Immature natural killer cell (primary cell): Measurements from ENCODE around the gene ABHD2. TPM values are rescaled to one million over a fixed set of nuclear protein-coding genes. Genes with fewer than 3 reads are reported as not detected.
"Not testable (repeated sequence)": the region's sequence is repeated elsewhere in the genome, so short reads cannot be mapped to it uniquely, and the experiment has no call there.

Experiments used
- DNase-seq, 3 donors: peaks; one replicate each; pipeline ENCODE4 v3.0.0; 2022; ENCODE audit warnings: mixed read lengths in 1 of 3
- H3K27ac Mint-ChIP-seq, 6 donors: one replicate each; pipeline ENCODE4 v1.8.0; 2020; ENCODE audit warnings: mixed read lengths in 6 of 6, mild to moderate bottlenecking in 5 of 6, inconsistent platforms in 4 of 6, moderate library complexity in 3 of 6
- H3K27me3 Mint-ChIP-seq, 3 donors: one replicate each; pipeline ENCODE4 v1.8.0; 2020 to 2021; ENCODE audit warnings: low read depth in 3 of 3, mild to moderate bottlenecking in 3 of 3, mixed read lengths in 3 of 3, moderate library complexity in 3 of 3, inconsistent platforms in 1 of 3
- H3K36me3 Mint-ChIP-seq, 3 donors: one replicate each; pipeline ENCODE4 v1.8.0; 2020; ENCODE audit warnings: mixed read lengths in 3 of 3, inconsistent platforms in 2 of 3, mild to moderate bottlenecking in 2 of 3
- H3K4me1 Mint-ChIP-seq, 2 donors: one replicate each; pipeline ENCODE4 v1.8.0; 2020; ENCODE audit warnings: inconsistent platforms in 2 of 2, mild to moderate bottlenecking in 2 of 2, mixed read lengths in 2 of 2, moderate library complexity in 1 of 2
- H3K4me3 Mint-ChIP-seq, 5 donors: one replicate each; pipeline ENCODE4 v1.8.0; 2020; ENCODE audit warnings: mild to moderate bottlenecking in 5 of 5, mixed read lengths in 5 of 5, inconsistent platforms in 3 of 5, moderate library complexity in 3 of 5
- H3K9me3 Mint-ChIP-seq, 6 donors: one replicate each; pipeline ENCODE4 v1.8.0; 2020; ENCODE audit warnings: mild to moderate bottlenecking in 6 of 6, mixed read lengths in 6 of 6, inconsistent platforms in 4 of 6, moderate library complexity in 3 of 6
- polyA plus RNA-seq, 3 donors: library from polyadenylated mRNA; unstranded; fragments of 300-500 nt; fragmentation: Illumina TruSeq; gene quantifications; one replicate each; pipeline ENCODE4 v1.2.3, GENCODE V29; 2021

The ABHD2 gene
- polyA plus RNA-seq, 3 donors from 2014 or later: 26.9 to 70.6 (median 33.1) TPM

- H3K4me1 Mint-ChIP-seq: peaks cover 15% of the 10 kb centered on the region in 2 donors
- no peak for DNase-seq
- H3K4me3 Mint-ChIP-seq: no peak overlapping the region
- H3K27ac Mint-ChIP-seq: peak overlapping the region in 1 of 6 donors; percentile 60
- H3K27me3 Mint-ChIP-seq: peaks cover 0 to 2% (median 2%) of the 10 kb centered on the region in 3 donors
- H3K9me3 Mint-ChIP-seq: no peaks in the 10 kb centered on the region
- no peaks in the 10 kb centered on the region for H3K36me3 Mint-ChIP-seq
Measured at GRCh38 chr15:89085289-89085926, 2.8 kb upstream of the ABHD2 start.

GRCh38 chr15:89085933-89086332, 2.3 kb upstream of the ABHD2 start:
- H3K4me1 Mint-ChIP-seq: peaks cover 20% of the 10 kb centered on the region in 2 donors
- not testable (repeated sequence) for H3K9me3 Mint-ChIP-seq, H3K4me3 Mint-ChIP-seq, H3K36me3 Mint-ChIP-seq, H3K27ac Mint-ChIP-seq, H3K27me3 Mint-ChIP-seq, DNase-seq

- H3K27ac Mint-ChIP-seq, H3K9me3 Mint-ChIP-seq, H3K4me3 Mint-ChIP-seq, DNase-seq, H3K36me3 Mint-ChIP-seq, H3K27me3 Mint-ChIP-seq: not testable (repeated sequence)
- peaks cover 25% of the 10 kb centered on the region in 2 donors for H3K4me1 Mint-ChIP-seq
Measured at GRCh38 chr15:89086390-89086789, 1.9 kb upstream of the ABHD2 start.

GRCh38 chr15:89087161-89087829, 961 bp upstream of the ABHD2 start:
- peak overlapping the region in 1 of 6 donors; percentile 21 for H3K27ac Mint-ChIP-seq
- DNase-seq: no peak
- peaks cover 0 to 2% (median 0%) of the 10 kb centered on the region in 3 donors for H3K27me3 Mint-ChIP-seq
- peaks cover 0 to 4% (median 3%) of the 10 kb centered on the region in 3 donors for H3K36me3 Mint-ChIP-seq
- no peak overlapping the region for H3K4me3 Mint-ChIP-seq
- no peaks in the 10 kb centered on the region for H3K9me3 Mint-ChIP-seq
- peaks cover 33 to 34% of the 10 kb centered on the region in 2 donors for H3K4me1 Mint-ChIP-seq

- peaks cover 43 to 48% of the 10 kb centered on the region in 2 donors for H3K4me1 Mint-ChIP-seq
- H3K4me3 Mint-ChIP-seq: no peak overlapping the region
- peak overlapping the region in 5 of 6 donors; percentile 92 to 97 (median 93) for H3K27ac Mint-ChIP-seq
- peaks cover 0 to 2% (median 0%) of the 10 kb centered on the region in 3 donors for H3K27me3 Mint-ChIP-seq
- no peaks in the 10 kb centered on the region for H3K9me3 Mint-ChIP-seq
- DNase-seq: peak in 2 of 3 donors; percentile 11 to 12
- peaks cover 0 to 9% (median 8%) of the 10 kb centered on the region in 3 donors for H3K36me3 Mint-ChIP-seq
Measured at GRCh38 chr15:89088605-89089315, 504 bp downstream of the ABHD2 start.

GRCh38 chr15:89089316-89090230, 1.3 kb downstream of the ABHD2 start:
- peaks cover 0 to 14% (median 8%) of the 10 kb centered on the region in 3 donors for H3K36me3 Mint-ChIP-seq
- peaks cover 47 to 55% of the 10 kb centered on the region in 2 donors for H3K4me1 Mint-ChIP-seq
- H3K27ac Mint-ChIP-seq: peak overlapping the region in 5 of 6 donors; percentile 92 to 97 (median 93)
- H3K27me3 Mint-ChIP-seq: peaks cover 0 to 2% (median 0%) of the 10 kb centered on the region in 3 donors
- no peak for DNase-seq
- H3K4me3 Mint-ChIP-seq: no peak overlapping the region
- no peaks in the 10 kb centered on the region for H3K9me3 Mint-ChIP-seq

GRCh38 chr15:89090791-89091626, 2.8 kb downstream of the ABHD2 start:
- Mint-ChIP-seq H3K27ac (peak overlapping the region in 5 of 6 donors; percentile 92 to 97 (median 93)), H3K36me3 (peaks cover 0 to 23% (median 12%) of the 10 kb centered on the region in 3 donors), H3K4me3 (no peak overlapping the region), H3K4me1 (peaks cover 51 to 65% of the 10 kb centered on the region in 2 donors), H3K27me3 (peaks cover 0 to 2% (median 0%) of the 10 kb centered on the region in 3 donors), H3K9me3 (no peaks in the 10 kb centered on the region)
- DNase-seq: peak in 2 of 3 donors; percentile 29 to 32

GRCh38 chr15:89091627-89092220, 3.5 kb downstream of the ABHD2 start:
- Mint-ChIP-seq H3K9me3 (no peaks in the 10 kb centered on the region), H3K36me3 (peaks cover 0 to 23% (median 13%) of the 10 kb centered on the region in 3 donors), H3K4me1 (peaks cover 54 to 72% of the 10 kb centered on the region in 2 donors), H3K4me3 (no peak overlapping the region), H3K27me3 (no peaks in the 10 kb centered on the region), H3K27ac (peak overlapping the region in 5 of 6 donors; percentile 92 to 97 (median 93))
- DNase-seq: no peak

GRCh38 chr15:89093509-89093908, 5.3 kb downstream of the ABHD2 start:
- H3K4me1 Mint-ChIP-seq: peaks cover 59 to 90% of the 10 kb centered on the region in 2 donors
- no peaks in the 10 kb centered on the region for H3K27me3 Mint-ChIP-seq
- DNase-seq: no peak
- no peaks in the 10 kb centered on the region for H3K9me3 Mint-ChIP-seq
- peak overlapping the region in 4 of 5 donors; percentile 6 to 47 (median 38) for H3K4me3 Mint-ChIP-seq
- peak overlapping the region; percentile 2 to 87 (median 12) for H3K27ac Mint-ChIP-seq
- H3K36me3 Mint-ChIP-seq: peaks cover 0 to 23% (median 18%) of the 10 kb centered on the region in 3 donors

- H3K4me1 Mint-ChIP-seq: peaks cover 56 to 86% of the 10 kb centered on the region in 2 donors
- H3K4me3 Mint-ChIP-seq: no peak overlapping the region
- H3K9me3 Mint-ChIP-seq: no peaks in the 10 kb centered on the region
- H3K27ac Mint-ChIP-seq: no peak overlapping the region
- no peak for DNase-seq
- no peaks in the 10 kb centered on the region for H3K27me3 Mint-ChIP-seq
- H3K36me3 Mint-ChIP-seq: peaks cover 0 to 23% (median 18%) of the 10 kb centered on the region in 3 donors
Measured at GRCh38 chr15:89095073-89095472, 6.8 kb downstream of the ABHD2 start.

- no peak overlapping the region for H3K27ac Mint-ChIP-seq
- H3K4me3 Mint-ChIP-seq: no peak overlapping the region
- DNase-seq: no peak
- H3K27me3 Mint-ChIP-seq: no peaks in the 10 kb centered on the region
- H3K36me3 Mint-ChIP-seq: peaks cover 0 to 23% (median 18%) of the 10 kb centered on the region in 3 donors
- peaks cover 56 to 86% of the 10 kb centered on the region in 2 donors for H3K4me1 Mint-ChIP-seq
- no peaks in the 10 kb centered on the region for H3K9me3 Mint-ChIP-seq
Measured at GRCh38 chr15:89095556-89095955, 7.3 kb downstream of the ABHD2 start.

GRCh38 chr15:89096664-89097063, 8.4 kb downstream of the ABHD2 start:
- Mint-ChIP-seq H3K27ac (no peak overlapping the region), H3K27me3 (peaks cover 0 to 2% (median 0%) of the 10 kb centered on the region in 3 donors), H3K36me3 (peaks cover 0 to 23% (median 18%) of the 10 kb centered on the region in 3 donors), H3K9me3 (no peaks in the 10 kb centered on the region), H3K4me1 (peaks cover 56 to 86% of the 10 kb centered on the region in 2 donors), H3K4me3 (no peak overlapping the region)
- DNase-seq: no peak
